CD4-positive, alpha-beta T cell treated with Interleukin-17A for 1 hour (primary cell): Measurements from ENCODE around the gene RSPO4.
"Not testable (repeated sequence)": the region's sequence is repeated elsewhere in the genome, so short reads cannot be mapped to it uniquely, and the experiment has no call there.

Source experiments
- DNase-seq: peaks from one replicate; pipeline ENCODE4 v3.0.0-alpha.2; 2020

The RSPO4 gene

DNA sequence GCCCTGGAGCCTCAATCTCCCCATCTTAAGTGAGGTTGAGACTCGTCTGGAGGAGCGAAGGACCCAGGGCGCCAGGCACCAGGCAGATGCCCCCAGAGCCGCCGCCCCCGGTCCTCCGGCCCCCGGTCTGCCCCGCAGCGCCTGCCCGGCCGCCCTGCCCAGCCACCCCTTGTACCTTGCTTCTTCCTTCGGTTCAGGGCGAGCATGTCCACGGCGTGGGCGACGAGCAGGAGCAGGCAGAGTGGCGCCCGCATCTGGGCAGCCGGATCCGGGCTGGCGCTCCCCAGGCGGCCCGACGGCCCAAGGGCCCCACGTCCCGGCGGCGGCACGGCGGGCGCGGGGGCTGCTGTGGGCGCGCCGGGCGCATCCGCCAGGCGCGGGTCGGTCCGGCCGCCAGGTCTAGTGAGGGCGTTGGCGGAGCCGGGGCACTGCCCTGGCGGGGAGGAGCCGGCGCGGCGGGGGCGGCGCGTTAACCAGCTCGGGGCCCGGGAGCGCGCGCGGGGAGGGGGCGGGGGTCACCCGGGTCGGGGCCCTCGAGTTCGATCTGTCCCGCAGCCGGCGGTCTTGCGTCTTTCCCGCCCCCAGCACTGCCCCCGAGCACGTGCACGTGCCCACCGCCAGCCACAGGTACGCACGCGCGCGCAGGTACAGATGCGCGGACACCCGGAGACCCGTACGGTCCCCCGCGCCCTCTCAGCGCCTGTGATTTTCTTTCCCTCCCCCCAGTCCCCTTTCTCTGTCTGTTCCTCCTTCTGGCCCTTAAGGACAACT lies at the start of gene RSPO4:
Gene RSPO4, minus strand, starts transcription at position 401 of the 771 bp plus-strand sequence. Its CDS starts 147 bp downstream, at position 254.
- DNase-seq, result no peak

DNA sequence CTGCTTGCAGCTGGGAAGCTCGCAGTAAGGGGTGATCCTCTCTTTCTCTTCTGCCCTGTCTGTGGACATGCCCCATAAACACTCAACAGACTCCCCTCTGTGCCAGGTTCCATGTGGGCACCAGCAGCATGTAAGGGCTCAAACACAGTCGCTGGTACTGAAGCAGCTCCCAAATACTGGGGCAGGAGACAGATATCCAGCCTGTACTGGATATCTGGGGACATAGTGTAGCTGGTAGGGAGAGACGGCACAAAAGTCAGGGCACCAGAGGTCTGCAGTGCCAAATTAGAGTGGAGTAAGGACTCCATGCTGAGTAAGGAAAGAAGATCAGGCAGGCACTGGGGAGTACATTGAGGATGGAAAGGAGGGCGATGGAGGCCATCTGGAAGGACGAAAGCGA lies 48.3 kb upstream of the RSPO4 start:
- no peak for DNase-seq

DNA sequence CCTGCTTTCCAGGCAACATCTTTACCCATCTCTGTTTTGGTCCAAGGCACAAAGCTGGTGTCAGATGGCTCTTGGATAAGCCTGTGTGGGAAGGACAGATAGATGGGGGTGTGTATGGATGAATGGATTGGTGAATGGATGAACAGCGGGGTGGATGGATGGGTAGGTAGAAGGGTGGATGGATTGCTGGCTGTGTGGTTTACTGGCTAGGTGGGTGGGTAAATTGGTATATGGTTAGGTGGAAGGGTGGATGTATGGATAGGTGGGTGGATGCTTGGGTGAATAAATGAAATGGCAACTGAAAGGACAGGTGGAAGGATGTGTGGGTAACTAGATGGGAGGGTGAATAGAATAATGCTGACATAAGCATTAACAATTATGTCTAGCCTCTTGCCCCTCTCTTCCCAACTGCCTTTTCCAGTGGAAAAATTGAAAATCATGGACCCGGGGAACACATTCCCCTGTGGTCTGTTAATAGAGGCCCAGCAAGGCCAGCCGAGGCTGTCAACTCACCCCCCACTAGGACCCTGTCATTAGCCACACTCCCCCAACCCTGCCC lies 43.8 kb upstream of the RSPO4 start:
- no peak for DNase-seq

DNA sequence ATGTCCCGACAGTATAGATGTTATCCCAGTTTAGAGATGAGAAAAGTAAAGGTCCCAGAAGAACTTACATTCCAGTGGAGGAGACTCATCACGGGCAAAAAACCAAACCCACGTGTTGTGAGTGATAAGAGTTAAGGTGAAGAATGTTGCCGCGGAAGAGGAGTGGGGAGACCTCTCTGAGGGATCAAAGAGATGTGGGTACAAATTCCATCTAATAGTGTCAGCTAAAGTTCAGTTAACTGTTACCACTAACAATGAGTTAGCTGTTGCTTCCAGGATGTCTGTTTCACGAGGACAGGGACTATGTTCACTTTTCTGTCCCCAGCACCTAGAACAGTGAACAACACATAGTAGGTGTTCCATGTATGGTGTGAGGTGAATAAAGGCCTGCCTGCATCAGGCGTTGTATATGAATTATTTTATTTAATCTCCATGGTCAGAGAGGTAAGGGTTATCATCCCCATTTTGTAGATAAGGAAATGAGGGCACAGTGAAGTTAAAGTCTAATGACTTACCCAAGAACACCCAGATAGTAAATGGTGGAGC lies 39.8 kb upstream of the RSPO4 start:
- DNase-seq, result no peak

DNA sequence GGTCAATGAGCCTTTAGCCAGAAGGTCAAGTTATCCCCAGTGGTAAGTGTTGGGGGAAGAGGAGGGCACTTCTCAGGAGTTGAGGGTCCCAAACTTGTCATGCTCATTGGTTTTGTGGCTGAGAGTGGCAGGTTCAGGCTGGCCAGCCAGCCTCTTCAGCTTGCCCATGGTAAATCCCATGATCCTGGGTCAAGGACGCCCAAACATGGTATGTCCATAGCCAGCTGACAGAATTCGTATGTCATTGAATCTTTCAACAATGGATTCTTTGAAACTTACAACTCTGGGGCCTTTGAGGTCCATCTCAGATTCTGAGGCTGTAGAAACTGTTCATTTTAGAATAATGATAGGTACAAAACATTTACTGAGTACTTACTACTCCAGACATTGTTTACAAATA lies 36.1 kb upstream of the RSPO4 start:
- no peak for DNase-seq

DNA sequence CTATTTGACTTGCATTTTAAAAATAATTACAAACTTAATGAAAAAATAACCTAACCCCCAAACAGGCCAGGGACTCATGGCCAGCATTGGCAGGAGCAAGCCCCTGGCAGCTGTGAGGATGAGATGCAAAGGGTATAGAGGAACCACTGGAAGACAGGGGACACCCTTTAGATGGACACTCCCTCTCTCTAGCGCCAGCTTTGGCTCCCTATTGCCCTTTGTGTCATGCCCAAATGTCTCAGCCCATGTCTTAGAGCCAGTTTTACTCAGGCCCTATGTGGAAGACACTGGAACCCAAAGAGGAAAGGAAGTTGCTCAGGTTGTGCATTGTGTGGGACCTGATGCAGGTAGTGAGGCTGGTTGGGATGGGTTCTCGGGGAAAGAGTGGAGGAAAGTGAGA lies 34.9 kb upstream of the RSPO4 start:
- DNase-seq, result no peak

DNA sequence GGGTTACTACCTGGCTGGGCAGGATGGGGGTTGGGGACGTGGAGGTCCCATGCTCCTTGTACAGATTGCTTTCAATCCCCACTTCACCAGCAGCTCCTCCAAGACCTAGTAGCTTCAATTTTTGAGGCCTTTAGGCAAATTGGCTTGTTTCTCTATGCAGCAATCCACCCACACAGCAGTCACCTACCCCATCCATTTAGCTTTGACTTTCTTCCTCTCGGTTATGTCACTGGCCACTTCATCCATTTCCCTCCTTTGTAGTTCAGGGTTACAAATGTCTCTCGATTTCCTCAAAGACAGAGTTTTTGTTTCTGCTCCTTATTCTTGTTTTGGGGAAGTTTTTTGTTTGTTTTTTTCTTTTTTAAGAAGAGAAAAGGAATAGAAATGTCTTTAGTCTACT lies 33.4 kb upstream of the RSPO4 start:
- no peak for DNase-seq

DNA sequence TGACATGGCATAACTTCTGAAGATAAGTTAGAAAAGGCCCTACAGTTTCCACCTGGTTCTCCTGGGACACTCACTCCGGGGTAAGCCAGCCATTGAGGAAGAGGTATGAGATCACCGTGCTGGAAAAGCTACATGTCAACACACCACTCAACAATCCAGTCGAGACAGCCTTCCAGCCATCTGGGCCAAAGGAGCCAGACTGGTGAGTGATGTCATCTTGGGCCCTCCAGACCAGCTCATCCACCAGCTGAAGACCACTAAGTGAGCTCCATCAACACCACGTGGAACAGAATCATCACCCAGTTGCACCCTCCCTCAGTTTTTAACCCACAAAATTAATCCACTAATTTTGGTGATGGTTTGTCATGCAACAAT lies 32.3 kb upstream of the RSPO4 start:
- no peak for DNase-seq

DNA sequence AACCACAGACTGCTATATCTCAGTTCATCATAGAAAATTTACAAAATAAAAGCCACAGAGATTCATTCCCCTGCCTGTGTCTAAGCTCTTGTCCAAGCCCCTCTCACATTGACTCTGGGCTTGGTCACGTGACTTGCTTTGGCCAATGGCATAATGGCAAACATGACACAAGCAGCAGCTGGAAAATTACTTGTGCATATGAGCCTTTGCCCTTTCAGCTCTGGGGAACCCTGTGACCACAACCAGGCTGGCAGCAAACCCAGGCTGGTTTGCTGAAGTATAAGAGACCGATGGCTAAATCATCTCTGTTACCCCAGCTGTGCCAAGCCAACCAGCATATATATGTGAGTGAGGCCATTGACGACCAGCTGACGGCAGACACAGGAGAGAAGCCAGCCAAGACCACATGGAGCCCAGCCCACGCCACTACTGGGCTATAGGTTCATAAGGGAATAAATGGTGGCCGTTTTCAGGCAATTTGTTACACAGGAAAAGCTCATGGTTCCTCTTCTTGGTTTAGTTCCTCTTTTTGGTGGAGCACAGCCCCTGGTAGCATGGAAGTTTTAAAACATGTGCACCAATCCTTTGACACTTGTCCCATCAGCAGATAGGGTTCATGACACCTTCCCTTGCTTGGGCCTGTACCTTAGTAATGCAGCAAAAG lies 31.8 kb upstream of the RSPO4 start:
- DNase-seq, result no peak

DNA sequence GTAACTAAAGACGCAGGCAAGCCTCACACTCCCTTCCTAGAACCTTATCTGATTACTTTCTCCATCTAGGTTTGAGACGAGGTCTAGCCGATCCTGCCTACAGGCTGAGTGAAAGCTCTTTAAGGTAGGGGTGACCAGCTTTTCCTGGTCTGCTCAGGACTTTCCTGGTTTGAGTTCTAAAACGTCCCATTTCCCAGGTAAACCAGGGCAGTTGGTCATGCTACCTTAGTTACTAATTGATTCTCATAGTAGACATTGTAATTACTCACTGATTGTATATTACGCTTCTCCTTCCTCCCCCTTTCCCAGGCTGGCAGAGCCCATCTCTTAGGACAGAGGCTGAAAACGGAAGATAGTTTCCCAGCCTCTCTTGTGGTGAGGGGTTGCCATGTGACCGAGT lies 27.9 kb upstream of the RSPO4 start:
- no peak for DNase-seq

DNA sequence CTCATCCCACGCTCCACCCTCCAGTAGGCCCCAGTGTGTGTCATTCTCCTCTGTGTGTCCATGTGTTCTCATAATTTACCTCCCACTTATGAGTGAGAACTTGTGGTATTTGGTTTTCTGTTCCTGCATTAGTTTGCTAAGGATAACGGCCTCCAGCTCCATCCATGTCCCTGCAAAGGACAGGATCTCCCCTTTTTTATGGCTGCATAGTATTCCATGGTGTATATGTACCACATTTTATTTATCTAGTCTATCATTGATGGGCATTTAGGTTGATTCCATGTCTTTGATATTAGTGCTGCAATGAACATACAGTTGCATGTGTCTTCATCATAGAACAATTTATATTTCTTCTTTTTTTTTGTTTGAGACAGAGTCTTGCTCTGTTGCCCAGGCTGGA lies 24.1 kb upstream of the RSPO4 start:
- not testable (repeated sequence) for DNase-seq

DNA sequence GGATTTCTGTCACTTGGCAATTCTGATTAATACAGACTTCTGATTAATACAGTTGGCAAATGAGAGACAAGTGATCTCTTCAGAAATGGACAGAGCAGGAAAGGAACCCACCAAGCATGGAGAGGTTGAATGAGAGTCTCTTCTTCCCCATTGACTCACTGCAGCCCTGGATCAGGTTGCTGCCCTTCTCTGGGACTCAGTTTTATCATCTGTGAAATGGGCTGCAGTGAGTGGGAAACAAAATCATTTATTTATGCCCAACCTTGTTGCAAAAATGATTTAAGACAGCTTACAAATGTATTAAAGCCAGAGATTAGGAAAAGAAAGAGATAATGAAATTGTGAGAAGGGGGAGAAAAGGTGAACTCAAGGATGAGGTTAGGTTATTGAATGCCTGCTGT lies 20.8 kb upstream of the RSPO4 start:
- no peak for DNase-seq

DNA sequence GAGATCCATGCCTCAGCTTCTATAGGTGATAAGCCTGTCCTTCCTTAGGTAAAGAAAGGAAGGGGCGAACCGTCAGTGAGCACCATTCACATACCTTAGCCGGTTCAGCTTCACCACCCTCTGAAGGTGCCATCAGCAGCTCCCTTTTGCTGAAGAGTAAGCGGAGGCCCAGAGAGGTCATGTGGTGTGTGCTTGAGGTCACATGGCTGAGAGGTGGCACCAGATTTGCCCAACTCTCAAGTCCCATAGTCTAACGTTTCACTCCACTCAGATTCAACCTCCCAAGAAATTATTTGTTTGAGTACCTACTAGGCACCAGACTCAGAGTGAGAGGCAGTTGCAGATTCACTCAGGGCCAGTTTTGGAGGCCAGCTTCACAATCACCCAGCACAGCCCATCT lies 18.5 kb upstream of the RSPO4 start:
- no peak for DNase-seq

DNA sequence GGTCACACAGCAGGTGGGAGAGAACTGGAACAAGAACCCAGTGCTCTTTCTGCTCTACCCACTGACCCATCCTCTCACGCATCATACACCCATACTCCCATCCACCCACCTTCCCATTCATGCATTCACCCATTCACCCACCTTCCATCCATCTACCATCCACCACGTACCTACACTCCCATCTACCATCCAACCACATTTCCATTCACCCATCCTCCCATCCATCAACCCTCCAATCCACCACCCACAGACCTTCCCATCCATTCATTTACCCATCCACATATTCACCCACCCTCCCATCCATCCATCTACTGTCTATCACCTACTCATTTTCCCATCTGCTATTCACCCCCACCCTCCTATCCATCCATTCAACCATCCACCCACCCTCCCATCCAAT lies 17.2 kb upstream of the RSPO4 start:
- no peak for DNase-seq

DNA sequence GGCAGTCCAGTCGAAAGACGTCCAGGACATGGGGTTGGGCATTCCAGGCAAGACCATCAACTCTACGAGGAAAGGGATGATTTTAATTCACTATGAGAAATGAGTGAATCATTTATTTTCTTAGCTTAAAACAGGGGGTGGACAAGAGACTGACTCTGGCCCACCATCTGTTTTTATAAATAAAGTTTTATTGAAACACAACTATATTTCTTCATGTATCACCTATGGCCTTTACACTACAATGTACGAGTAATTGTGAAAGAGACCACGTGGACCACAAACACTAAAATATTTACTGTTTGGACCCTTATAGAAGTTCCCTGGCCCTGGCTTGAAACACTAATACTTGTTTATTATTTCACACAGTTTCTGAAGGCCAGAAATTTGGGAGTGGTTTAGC lies 15.6 kb upstream of the RSPO4 start:
- no peak for DNase-seq

DNA sequence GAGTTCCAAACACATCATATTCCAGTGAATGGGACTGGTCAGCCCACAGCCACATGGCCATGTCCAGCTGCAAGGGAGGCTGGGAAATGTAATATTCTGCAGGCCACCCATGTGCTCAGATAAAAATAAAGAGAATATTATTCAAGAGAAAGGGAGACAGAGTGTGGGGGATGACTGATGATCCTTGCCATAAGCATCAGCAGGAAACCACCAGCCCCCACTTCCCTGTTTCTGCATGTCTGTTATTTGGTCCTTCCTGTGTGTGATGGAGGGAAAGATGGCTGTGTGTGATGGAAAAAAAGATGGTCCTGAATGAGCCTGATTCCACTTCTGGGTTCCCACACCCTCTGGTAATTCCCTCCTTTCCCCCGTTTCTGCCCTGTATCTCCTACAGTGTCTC lies 13.1 kb upstream of the RSPO4 start:
- no peak for DNase-seq

DNA sequence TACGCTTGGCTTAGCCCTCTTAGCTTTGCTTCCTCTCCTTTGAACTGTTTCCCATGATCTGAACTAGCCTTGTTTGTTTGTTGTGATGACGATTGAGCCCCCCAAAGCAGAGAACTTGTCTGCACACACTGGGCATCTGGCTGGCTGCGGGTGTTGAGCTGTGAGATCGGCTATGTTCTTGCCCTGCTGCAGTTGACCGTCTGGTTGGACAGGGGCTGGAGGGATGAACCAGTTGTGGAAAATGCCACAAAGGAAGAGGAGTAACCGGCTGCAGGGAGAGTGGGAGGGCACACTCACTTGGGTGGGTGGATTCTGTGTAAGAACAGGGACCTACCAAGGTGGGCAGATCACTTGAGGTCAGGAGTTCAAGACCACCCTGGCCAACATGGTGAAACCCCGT lies 12.4 kb upstream of the RSPO4 start:
- DNase-seq, result no peak

DNA sequence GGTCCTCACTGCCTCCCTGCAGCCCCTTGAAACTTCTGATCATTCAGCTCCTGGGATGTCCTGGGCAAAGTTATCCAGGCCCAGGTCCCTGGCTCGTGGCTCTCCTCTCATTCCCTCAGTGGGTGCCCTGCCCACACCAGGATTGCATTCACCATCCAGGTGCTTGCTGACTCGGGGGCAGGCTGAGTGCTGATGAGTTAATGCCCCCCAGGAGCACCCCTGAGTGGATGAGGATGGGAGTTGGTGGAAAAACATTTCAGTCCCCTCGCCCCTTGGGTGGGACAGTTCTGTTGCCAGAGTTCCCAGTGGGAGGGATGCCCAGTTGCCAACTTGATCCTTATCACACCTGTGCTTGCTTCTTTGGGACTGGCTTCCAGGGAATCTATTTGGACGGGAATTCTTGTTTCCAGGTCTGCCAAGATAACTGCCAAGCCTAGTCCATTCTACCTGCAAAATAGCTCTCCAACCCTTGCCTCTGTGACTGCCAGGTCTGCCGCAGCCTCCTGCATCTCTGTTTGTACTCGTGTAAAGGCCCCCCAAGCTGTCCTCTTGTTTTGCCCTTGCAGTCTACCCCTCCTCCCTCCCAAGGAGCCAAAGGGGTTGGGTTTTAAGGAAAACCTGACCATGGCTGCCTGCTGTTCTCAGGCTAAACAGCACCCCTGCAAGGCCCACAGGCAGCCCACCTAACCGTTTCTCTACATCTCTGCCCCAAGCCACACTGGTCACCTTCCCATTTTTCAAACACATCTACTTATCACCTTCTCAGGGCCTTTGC lies 11.6 kb upstream of the RSPO4 start:
- no peak for DNase-seq

DNA sequence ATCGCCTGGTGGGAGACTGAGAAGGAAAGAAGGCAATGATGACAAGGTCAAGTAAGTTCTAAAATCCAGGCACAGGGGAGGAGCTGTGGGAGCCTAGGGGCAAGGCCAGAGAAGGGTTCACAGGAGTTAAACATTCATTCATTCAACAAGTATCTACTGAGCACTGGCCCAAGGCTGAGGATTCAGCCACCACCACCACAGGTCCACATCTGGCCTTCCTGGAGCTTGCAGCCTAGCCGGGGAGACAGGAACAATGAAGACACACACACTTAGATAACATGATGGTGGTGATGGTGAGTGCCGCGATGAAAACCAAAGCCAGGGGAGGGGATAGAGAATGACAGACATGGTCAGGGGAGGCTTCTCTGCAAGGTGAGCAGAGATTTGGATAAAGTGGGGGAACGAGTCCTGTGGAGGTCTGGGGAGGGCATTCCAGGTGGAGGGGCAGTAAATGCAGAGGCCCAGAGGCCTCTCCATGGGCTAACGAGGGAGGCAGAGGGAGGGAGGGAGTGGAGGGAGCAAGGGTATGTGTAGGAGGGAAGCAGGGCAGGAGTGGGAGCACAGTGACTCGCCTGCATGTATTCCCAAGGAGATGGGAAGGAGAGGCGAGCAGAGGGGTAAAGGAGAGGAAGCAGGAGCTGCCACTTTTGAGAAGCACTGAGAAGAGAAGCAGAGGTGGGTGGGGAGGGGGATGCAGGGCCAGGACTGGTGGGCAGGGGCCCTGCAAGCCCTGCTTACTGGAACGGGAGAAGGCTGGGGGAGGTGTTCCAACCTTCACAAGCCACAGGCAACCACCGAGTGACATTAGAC lies 10.5 kb upstream of the RSPO4 start:
- DNase-seq, result no peak

DNA sequence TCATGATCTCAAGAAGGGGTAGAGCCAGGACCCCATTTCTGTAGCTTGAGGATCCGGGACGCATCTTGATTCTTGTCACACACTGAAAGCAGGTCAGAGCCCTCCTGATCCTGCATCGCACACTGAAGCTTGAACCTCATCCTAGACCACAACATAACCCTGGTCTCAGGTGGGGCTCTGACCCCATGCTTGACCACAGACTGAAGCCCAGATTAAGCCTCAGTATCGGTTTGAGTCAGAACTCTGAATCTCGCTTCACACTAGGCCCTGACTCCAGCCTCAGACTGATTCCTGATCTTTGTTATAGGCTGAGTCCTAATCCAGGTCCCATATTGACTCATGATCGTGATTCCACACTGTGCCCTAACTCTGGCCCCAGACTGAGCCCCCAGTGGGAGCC lies 8.5 kb upstream of the RSPO4 start:
- DNase-seq, result no peak

DNA sequence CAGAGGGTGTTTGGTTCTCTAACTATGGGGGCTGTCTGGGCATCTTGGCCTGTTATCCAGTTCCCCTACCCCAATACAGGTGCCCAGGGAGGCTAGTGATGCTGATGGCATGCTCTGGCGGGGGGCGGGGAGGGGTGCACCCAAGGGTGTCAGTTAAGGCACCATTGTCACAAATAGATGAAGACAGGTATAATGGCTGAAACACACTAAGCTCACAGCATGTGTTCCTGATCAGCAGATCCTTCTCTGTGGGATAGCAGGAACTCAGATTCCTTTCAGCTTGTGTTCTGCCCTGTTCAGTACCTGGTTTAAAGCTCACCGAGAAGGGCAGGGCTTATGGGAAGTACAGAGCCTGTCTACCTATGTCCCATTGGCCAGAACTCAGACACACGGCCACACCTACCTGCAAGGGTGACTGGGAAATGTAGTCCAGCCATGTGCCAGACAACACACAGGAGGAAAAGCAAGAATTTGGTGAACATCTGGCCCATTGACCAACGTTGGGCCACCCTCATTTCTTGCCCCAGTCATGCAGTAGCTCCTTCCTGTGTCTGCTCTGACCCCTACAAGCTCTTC lies 3.4 kb upstream of the RSPO4 start:
- peak; percentile 27 for DNase-seq
